B cell (primary cell): ENCODE data around the gene RMI1.

ENCODE experiments used
- CTCF ChIP-seq: fragments of 200-600 bp; IDR thresholded peaks from one replicate; pipeline ENCODE4 v1.8.0; 2022; ENCODE audit warnings: antibody characterized with exemption, mild to moderate bottlenecking
- EZH2 ChIP-seq: IDR thresholded peaks from 2 replicates; pipeline ENCODE4 v1.6.1; 2012; ENCODE audit warnings: borderline replicate concordance, low read depth, mild to moderate bottlenecking, moderate library complexity, low read length; ENCODE audit not compliant: insufficient read depth, poor library complexity, severe bottlenecking

GRCh38 chr9:84045481-84046097, 65.0 kb downstream of the RMI1 start:
- TF ChIP-seq EZH2 (no peak), CTCF (no peak)
